Prostate gland (tissue), 2 donors: ENCODE measurements around the gene KRTAP5-3. TPM values are rescaled to one million over a fixed set of nuclear protein-coding genes. Genes with fewer than 3 reads are reported as not detected.
"Not testable (repeated sequence)": the region's sequence is repeated elsewhere in the genome, so short reads cannot be mapped to it uniquely, and the experiment has no call there.

Source experiments
- DNase-seq: peaks from one replicate; pipeline ENCODE4 v3.0.0-alpha.2; 2019; ENCODE audit warnings: low spot score
- H3K27ac ChIP-seq, 2 donors: fragments of 200-600 bp; sonication (generic); 2 replicates each; pipeline ENCODE4 v1.5.1; 2017 to 2019
- H3K27me3 ChIP-seq: fragments of 200-600 bp; sonication (generic); replicated peaks from 2 replicates; pipeline ENCODE4 v1.5.1; 2019; ENCODE audit not compliant: insufficient read depth
- H3K36me3 ChIP-seq, 2 donors: fragments of 200-600 bp; sonication (generic); 1 replicate in 1 of 2; 2 replicates in 1 of 2; pipeline versions ENCODE4 v1.5.1 to v1.8.1; 2017 to 2019
- H3K4me1 ChIP-seq: fragments of 200-600 bp; sonication (generic); replicated peaks from 2 replicates; pipeline ENCODE4 v1.5.1; 2019
- H3K4me3 ChIP-seq, 2 donors: fragments of 200-600 bp; sonication (generic); 2 replicates each; pipeline ENCODE4 v1.5.1; 2017 to 2019
- H3K9me3 ChIP-seq: fragments of 200-600 bp; sonication (generic); 2 replicates; pipeline ENCODE4 v1.5.1; 2017
- POLR2A ChIP-seq: fragments of 450-650 bp; IDR thresholded peaks from one replicate; pipeline ENCODE4 v1.6.1; 2016; ENCODE audit warnings: antibody characterized with exemption, mild to moderate bottlenecking
- POLR2AphosphoS5 ChIP-seq: sonication (generic); formaldehyde crosslinking; IDR thresholded peaks from one replicate; pipeline ENCODE4 v1.6.1; 2017; ENCODE audit warnings: antibody characterized with exemption
- WGBS: methylation state at CpG from one replicate; pipeline ENCODE4 v1.1.5; 2018; 5-methylcytosine and 5-hydroxymethylcytosine counted together
- intact Hi-C: fragments of 100-400 bp; cut with DNase I; formaldehyde crosslinking; loops from one replicate; pipeline ENCODE4 v1.14.2; 2022
- total RNA-seq, 2 donors: library from RNA; depleted of rRNA; stranded (reverse); fragments of >200 nt; gene quantifications; one replicate each; pipeline ENCODE4 v1.1.0, GENCODE V29; 2016
- TF ChIP-seq, protein P1 (sequence below), 4 experiments: fragments of 200-600 bp in 2 of 4; fragments of 450-650 bp in 2 of 4; sonication (generic) in 2 of 4; IDR thresholded peaks; 1 replicate in 3 of 4; 2 replicates in 1 of 4; pipeline ENCODE4 v1.5.1; 2016 to 2019; ENCODE audit warnings: antibody characterized with exemption in 4 of 4, mild to moderate bottlenecking in 2 of 4, moderate library complexity in 2 of 4

Gene KRTAP5-3
- total RNA-seq, 2 donors from 2014 or later: not detected

DNA sequence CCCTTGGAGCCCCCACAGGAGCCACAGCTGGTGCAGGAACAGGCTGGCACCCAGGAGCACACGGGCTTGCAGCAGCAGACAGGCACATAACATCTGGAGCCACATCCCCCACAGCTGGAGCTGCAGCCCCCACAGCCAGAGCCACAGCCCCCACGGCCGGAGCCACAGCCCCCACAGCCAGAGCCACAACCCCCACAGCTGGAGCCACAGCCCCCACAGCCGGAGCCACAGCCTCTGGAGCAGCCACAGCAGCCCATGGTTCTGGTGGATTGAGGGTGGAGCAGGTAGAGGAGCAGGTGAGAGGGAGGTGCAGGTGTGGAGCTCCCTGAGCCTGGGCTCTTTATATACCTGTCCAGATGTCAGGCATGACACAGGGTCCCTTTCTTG, 10.3 kb downstream of the KRTAP5-3 start, which contains the start of gene KRTAP5-2:
KRTAP5-2 (minus strand) TSS at position 301 of the 387 bp plus-strand sequence; CDS start at position 257, 44 bp downstream.
- TF ChIP-seq POLR2A: no peak
- TF ChIP-seq, protein P1, sequence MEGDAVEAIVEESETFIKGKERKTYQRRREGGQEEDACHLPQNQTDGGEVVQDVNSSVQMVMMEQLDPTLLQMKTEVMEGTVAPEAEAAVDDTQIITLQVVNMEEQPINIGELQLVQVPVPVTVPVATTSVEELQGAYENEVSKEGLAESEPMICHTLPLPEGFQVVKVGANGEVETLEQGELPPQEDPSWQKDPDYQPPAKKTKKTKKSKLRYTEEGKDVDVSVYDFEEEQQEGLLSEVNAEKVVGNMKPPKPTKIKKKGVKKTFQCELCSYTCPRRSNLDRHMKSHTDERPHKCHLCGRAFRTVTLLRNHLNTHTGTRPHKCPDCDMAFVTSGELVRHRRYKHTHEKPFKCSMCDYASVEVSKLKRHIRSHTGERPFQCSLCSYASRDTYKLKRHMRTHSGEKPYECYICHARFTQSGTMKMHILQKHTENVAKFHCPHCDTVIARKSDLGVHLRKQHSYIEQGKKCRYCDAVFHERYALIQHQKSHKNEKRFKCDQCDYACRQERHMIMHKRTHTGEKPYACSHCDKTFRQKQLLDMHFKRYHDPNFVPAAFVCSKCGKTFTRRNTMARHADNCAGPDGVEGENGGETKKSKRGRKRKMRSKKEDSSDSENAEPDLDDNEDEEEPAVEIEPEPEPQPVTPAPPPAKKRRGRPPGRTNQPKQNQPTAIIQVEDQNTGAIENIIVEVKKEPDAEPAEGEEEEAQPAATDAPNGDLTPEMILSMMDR (IDR thresholded peaks at IDR 0.05): no peak
- no peak for TF ChIP-seq POLR2AphosphoS5
- intact Hi-C loops: no loop called here
- no peak for DNase-seq
- Histone ChIP-seq H3K4me3 (no peak within 1 kb of the TSS), H3K27me3 (no peaks in the 10 kb centered on the region), H3K27ac (no peak within 1 kb of the TSS), H3K36me3 (no peaks in the 10 kb centered on the region), H3K4me1 (no peaks in the 10 kb centered on the region), H3K9me3 (no peaks in the 10 kb centered on the region)
- 80% methylated on average over 2 of the region's 4 CpGs for WGBS

DNA sequence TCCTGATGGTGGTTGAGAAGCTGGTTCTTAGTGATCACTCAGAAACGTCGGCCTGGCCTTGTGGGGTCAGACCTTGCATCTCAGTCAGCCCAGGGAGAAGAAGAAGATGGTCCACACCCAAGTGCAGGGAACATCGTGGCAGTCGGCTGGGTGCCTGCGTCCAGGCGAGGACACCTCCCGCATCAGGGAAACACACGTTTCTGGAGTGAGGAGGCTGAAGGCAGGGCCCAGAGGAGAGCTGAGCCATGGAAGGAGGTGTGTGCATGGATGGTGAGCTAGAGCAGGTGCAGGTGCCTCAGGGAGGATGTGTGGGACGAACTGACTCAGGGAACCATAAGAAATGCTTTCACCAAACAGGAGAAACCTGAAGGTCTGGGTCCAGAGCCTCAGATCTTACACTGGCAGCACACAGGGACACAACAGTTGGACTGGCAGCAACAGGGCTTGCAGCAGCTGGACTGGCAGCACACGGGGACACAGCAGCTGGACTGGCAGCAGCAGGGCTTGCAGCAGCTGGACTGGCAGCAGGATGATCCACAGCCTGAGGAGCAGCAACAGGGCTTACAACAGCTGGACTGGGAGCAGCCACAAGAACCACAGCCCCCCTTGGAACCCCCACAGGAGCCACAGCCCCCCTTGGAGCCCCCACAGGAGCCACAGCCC, 10.8 kb downstream of the KRTAP5-3 start:
- no peaks in the 10 kb centered on the region for H3K36me3 ChIP-seq
- H3K27me3 ChIP-seq: no peaks in the 10 kb centered on the region
- no peaks in the 10 kb centered on the region for H3K4me1 ChIP-seq
- WGBS: 79% methylated on average over 10 of the region's 10 CpGs
- no peak overlapping the region for H3K4me3 ChIP-seq
- no peak for DNase-seq
- TF ChIP-seq POLR2AphosphoS5 (no peak), POLR2A (no peak)
- TF ChIP-seq, protein P1 (IDR thresholded peaks at IDR 0.05): no peak
- H3K27ac ChIP-seq: no peak overlapping the region
- no peaks in the 10 kb centered on the region for H3K9me3 ChIP-seq
- intact Hi-C loops: no loop called here

DNA sequence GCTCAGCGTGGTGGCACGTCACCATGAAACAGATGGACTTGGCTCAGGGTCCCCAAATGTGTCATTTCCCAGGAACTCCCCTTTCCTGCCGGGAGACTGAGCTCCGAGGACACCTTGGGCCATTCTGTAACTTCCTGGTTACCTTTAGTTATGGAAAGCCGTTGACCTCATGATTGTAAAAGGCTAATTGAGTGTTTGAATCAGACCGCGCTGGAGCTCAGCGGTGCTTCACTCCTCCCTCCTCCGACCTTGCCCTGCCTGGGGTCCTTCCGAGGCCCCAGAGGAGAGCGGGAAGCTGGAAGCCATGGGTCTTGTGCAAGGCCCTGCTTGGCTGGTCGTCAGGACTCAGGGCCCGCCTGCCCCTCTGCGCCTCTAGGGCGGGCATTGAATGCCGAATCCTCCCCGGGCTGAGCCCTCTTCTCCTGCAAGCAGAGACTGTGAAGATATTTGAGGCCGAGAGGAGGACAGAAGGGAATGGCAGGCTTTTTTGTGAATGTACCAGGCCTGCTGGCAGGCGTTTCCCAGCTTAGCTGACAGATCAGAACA, 11.6 kb downstream of the KRTAP5-3 start:
- H3K4me3 ChIP-seq, H3K27ac ChIP-seq, H3K4me1 ChIP-seq, H3K36me3 ChIP-seq, intact Hi-C loops, H3K9me3 ChIP-seq, DNase-seq, H3K27me3 ChIP-seq: not testable (repeated sequence)
- WGBS: 70% methylated on average over 19 of the region's 19 CpGs

DNA sequence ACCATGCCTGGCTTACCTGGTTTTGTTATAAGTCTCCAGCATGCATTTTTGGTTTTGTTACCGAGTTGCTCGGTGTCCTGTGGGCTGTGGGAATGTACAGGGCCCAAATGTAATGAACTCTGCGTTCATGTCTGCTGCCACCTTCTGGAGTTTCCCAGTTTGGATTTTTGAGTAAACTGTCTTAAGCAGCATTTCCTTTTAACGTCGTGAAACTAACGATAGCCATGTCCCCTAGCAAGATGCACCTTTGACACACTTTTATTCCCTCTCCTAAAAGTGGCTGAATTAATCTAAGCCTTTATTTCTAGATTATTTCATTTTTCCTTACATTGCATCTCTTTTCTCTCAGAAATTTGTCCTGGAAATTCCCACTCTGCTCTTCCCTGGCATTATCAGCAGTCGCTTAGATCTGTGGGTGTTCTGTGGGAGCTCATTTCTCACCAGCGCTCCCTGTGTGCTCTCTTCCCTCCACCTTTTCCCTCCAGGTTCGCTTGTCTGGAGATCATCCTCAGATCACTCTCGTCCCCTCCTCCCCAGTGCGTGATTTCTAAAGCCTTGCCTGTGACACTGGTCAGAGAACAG, 12.2 kb downstream of the KRTAP5-3 start:
- DNase-seq, H3K36me3 ChIP-seq, H3K4me1 ChIP-seq, H3K9me3 ChIP-seq, H3K27ac ChIP-seq, intact Hi-C loops, H3K4me3 ChIP-seq, H3K27me3 ChIP-seq: not testable (repeated sequence)
- WGBS: 58% methylated on average over 11 of the region's 11 CpGs

DNA sequence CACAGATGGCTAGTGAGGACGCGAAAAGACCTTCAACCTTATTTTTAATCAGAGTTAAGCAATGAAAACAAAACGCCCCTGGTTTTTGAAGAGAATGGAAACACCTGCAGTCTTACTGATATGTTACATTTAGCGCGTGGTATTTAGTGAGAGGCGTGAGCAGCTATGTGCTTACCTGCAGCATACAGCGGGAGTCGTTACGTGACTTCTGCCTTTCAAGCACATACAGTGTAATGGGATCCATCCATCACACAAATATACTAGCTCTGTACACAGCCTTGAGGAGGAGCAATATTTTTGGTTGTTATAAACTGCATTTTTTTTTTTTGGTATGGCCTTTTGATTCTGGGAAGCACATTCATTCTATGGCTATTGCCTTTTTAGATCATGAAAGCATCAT, 15.6 kb downstream of the KRTAP5-3 start:
- intact Hi-C loops: no loop called here
- no peak for DNase-seq
- WGBS: 68% methylated on average over 9 of the region's 9 CpGs
- TF ChIP-seq POLR2A (no peak), POLR2AphosphoS5 (no peak)
- TF ChIP-seq, protein P1 (IDR thresholded peaks at IDR 0.05): no peak
- H3K4me1 ChIP-seq: no peaks in the 10 kb centered on the region
- no peak overlapping the region for H3K4me3 ChIP-seq
- H3K27me3 ChIP-seq: no peaks in the 10 kb centered on the region
- no peak overlapping the region for H3K27ac ChIP-seq
- no peaks in the 10 kb centered on the region for H3K36me3 ChIP-seq
- no peaks in the 10 kb centered on the region for H3K9me3 ChIP-seq

DNA sequence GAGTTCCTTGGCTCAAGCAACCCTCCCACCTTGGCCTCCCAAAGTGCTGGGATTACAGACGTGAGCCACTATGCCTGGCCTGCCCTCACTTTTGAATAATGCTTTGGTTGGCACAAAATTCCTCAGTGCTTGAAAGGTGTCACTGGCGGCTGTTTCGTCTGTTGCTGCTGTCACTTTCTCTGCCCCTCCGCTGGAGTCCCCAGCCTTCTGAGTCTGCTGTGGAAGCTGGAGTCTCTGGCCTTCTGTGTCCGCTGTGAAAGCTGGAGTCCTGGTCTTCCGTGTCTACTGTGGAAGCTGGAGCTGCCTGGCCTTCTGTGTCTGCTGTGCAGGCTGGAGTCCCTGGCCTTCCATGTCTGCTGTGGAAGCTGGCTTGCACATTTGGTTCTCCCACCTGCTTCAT, 18.3 kb downstream of the KRTAP5-3 start:
- H3K9me3 ChIP-seq: no peaks in the 10 kb centered on the region
- peaks cover 2% of the 10 kb centered on the region for H3K27me3 ChIP-seq
- intact Hi-C loops: no loop called here
- H3K27ac ChIP-seq: no peak overlapping the region
- H3K36me3 ChIP-seq: no peaks in the 10 kb centered on the region
- H3K4me3 ChIP-seq: no peak overlapping the region
- TF ChIP-seq POLR2AphosphoS5: no peak
- TF ChIP-seq, protein P1 (IDR thresholded peaks at IDR 0.05): no peak
- TF ChIP-seq POLR2A: no peak
- no peak for DNase-seq
- 92% methylated on average over 6 of the region's 6 CpGs for WGBS
- no peaks in the 10 kb centered on the region for H3K4me1 ChIP-seq

DNA sequence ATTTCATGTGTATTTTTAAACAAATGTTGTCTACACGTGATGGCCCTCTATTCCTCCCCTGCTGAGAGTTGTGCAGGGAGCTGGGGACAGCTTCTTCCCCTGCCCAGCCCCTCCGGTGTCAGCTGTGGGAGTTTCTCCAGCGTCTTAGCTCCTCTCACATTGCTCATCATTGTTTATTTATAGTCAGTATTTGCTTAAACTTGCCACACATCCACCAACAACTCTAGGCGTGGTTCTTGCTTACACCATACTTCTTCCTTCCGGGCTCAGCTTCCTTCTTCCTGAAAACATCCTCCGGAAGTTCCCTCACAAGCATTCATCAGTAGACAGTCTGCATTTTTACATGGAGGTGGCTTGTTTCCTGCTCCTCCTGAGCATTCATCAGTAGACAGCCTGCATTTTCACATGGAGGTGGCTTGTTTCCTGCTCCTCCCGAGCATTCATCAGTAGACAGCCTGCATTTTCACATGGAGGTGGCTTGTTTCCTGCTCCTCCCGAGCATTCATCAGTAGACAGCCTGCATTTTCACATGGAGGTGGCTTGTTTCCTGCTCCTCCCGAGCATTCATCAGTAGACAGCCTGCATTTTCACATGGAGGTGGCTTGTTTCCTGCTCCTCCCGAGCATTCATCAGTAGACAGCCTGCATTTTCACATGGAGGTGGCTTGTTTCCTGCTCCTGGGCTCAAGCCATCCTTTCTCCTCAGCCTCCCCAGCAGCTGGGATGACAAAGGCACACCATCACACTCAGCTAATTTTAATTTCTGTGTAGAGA, 18.9 kb downstream of the KRTAP5-3 start:
- H3K4me1 ChIP-seq, H3K9me3 ChIP-seq, intact Hi-C loops, H3K4me3 ChIP-seq, H3K27me3 ChIP-seq, H3K36me3 ChIP-seq, H3K27ac ChIP-seq, DNase-seq: not testable (repeated sequence)
- 40% methylated on average over 8 of the region's 10 CpGs for WGBS
